GM12878 (cell line): ENCODE data around the gene WDFY4.

ENCODE experiments used
- ATF7 ChIP-seq: fragments of 450-650 bp; IDR thresholded peaks from 2 replicates; pipeline ENCODE4 v1.6.1; 2016; ENCODE audit warnings: low read depth, mild to moderate bottlenecking
- POLR2A ChIP-seq: IDR thresholded peaks from 2 replicates; pipeline ENCODE4 v1.6.1; 2011; ENCODE audit warnings: low read depth, mild to moderate bottlenecking, low read length
- RAD21 ChIP-seq: IDR thresholded peaks from 2 replicates; pipeline ENCODE4 v1.6.1; 2011; ENCODE audit warnings: mild to moderate bottlenecking, low read depth, low read length, moderate library complexity; ENCODE audit not compliant: insufficient read depth
- SMC3 ChIP-seq: IDR thresholded peaks from 2 replicates; pipeline ENCODE4 v1.6.1; 2011; ENCODE audit warnings: low read length, improper control_type of control experiment, borderline replicate concordance

- no peak for TF ChIP-seq ATF7
- TF ChIP-seq POLR2A, result no peak
- no peak for TF ChIP-seq RAD21
- TF ChIP-seq SMC3, result no peak
Observed at GRCh38 chr10:48970046-48970445, 285.4 kb downstream of the WDFY4 start.
